ENCODE measurements around the gene STRADA.

Gene STRADA

GRCh38 chr17:63741408-63742173 is at the start of gene STRADA:
TSS of gene STRADA (minus strand) at chr17:63741799. CDS start at chr17:63728369, 13,430 bp downstream.
- peak; percentile 97 for DNase-seq (ENCODE audit: low spot score)

GRCh38 chr17:63790057-63790456 is 48.5 kb upstream of the STRADA start:
- DNase-seq (ENCODE audit: low spot score), result no peak

GRCh38 chr17:63786971-63787711 is 45.5 kb upstream of the STRADA start:
- DNase-seq (ENCODE audit: low spot score), result no peak

- DNase-seq (ENCODE audit: low spot score), result no peak
Observed at GRCh38 chr17:63786117-63786516, 44.5 kb upstream of the STRADA start.

GRCh38 chr17:63785556-63785955 is 44.0 kb upstream of the STRADA start:
- DNase-seq (ENCODE audit: low spot score), result no peak

GRCh38 chr17:63783522-63783921 is 41.9 kb upstream of the STRADA start:
- no peak for DNase-seq (ENCODE audit: low spot score)

GRCh38 chr17:63780928-63781327 is 39.3 kb upstream of the STRADA start:
- no peak for DNase-seq (ENCODE audit: low spot score)

- DNase-seq (ENCODE audit: low spot score), result no peak
Observed at GRCh38 chr17:63780507-63780906, 38.9 kb upstream of the STRADA start.

- no peak for DNase-seq (ENCODE audit: low spot score)
Observed at GRCh38 chr17:63775420-63775819, 33.8 kb upstream of the STRADA start.

GRCh38 chr17:63774969-63775265 is 33.3 kb upstream of the STRADA start:
- no peak for DNase-seq (ENCODE audit: low spot score)

- DNase-seq (ENCODE audit: low spot score), result peak; percentile 37
Observed at GRCh38 chr17:63774141-63774968, 32.8 kb upstream of the STRADA start, which contains the start of gene DDX42. TSS of gene DDX42 (plus strand) at chr17:63774170. CDS start at chr17:63787050, 12,880 bp downstream.

- peak; percentile 99 for DNase-seq (ENCODE audit: low spot score)
Observed at GRCh38 chr17:63773272-63774140, 31.9 kb upstream of the STRADA start, which contains the start of gene CCDC47. TSS of gene CCDC47 (minus strand) at chr17:63773597. CDS start at chr17:63766175, 7,422 bp downstream.

GRCh38 chr17:63772801-63773271 is 31.2 kb upstream of the STRADA start:
- no peak for DNase-seq (ENCODE audit: low spot score)

GRCh38 chr17:63768433-63768832 is 26.8 kb upstream of the STRADA start:
- no peak for DNase-seq (ENCODE audit: low spot score)

GRCh38 chr17:63766754-63767153 is 25.2 kb upstream of the STRADA start:
- DNase-seq (ENCODE audit: low spot score), result no peak

- DNase-seq (ENCODE audit: low spot score), result no peak
Observed at GRCh38 chr17:63764716-63765115, 23.1 kb upstream of the STRADA start.

GRCh38 chr17:63762161-63763078 is 20.8 kb upstream of the STRADA start:
- DNase-seq (ENCODE audit: low spot score), result no peak

GRCh38 chr17:63760771-63761539 is 19.4 kb upstream of the STRADA start:
- no peak for DNase-seq (ENCODE audit: low spot score)

- DNase-seq (ENCODE audit: low spot score), result no peak
Observed at GRCh38 chr17:63758428-63758827, 16.8 kb upstream of the STRADA start.

Data from putamen (tissue), 1 donor.